ENCODE measurements around the gene ASB10.

ASB10 gene

DNA sequence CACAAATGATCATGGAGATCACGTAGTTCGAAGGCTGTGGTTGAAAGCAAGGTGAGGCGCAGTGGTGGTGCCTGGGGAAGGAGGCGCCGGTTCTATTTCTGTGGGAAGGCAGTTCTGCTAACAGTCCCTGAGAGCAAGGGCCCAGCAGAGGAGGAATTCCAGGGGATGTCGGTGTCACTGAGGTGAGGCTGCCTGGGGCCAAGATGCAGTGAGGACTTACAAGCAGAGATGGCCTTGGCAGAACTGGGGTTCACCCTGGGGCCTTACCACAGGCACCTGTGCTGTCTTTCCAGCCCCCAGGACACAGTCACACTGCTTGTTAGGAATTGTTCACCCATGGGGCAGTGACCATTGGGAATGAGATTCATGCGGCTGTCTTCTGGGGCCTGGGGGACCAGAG, 46.2 kb downstream of the ASB10 start:
- Histone ChIP-seq H3K27ac (ENCODE audit: low read depth, low read length, severe bottlenecking) (no peak overlapping the region), H3K36me3 (ENCODE audit: control insufficient read depth, insufficient read depth, low read length) (peaks cover 89% of the 10 kb centered on the region), H3K9me3 (ENCODE audit: control insufficient read depth, low read length) (no peaks in the 10 kb centered on the region), H3K4me1 (ENCODE audit: control insufficient read depth, insufficient read depth, low read length, poor library complexity, severe bottlenecking) (peaks cover 10% of the 10 kb centered on the region), H3K4me3 (ENCODE audit: extremely low read depth, insufficient read depth, low read length, poor library complexity, severe bottlenecking) (no peak overlapping the region)
- WGBS, 2 experiments (ENCODE audit: insufficient coverage in 2 of 2): 90 to 97% methylated on average over 5 to 7 of the region's 7 CpGs

DNA sequence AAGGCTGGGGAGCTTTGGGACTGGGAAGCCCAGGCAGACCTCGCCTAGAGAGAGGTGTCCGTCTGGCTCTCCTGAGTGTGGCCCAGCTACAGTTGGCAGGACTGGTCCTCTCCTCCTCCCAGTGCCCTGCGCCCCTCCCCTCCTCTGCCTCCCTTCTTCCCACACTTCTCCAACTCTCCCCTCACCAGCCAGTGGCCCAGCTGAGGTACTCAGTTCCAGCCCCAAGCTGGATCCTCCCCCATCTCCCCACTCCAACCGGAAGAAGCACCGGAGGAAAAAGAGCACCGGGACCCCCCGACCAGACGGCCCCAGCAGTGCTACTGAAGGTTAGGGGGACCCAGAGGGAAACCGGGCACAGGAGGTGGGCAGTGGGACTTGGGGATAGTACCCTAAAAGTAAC, 47.3 kb downstream of the ASB10 start:
- no peak overlapping the region for H3K27ac ChIP-seq (ENCODE audit: low read depth, low read length, severe bottlenecking)
- 93 to 100% methylated on average over 2 to 3 of the region's 9 CpGs for WGBS, 2 experiments (ENCODE audit: insufficient coverage in 2 of 2)
- peaks cover 92% of the 10 kb centered on the region for H3K36me3 ChIP-seq (ENCODE audit: control insufficient read depth, insufficient read depth, low read length)
- no peak overlapping the region for H3K4me3 ChIP-seq (ENCODE audit: extremely low read depth, insufficient read depth, low read length, poor library complexity, severe bottlenecking)
- H3K4me1 ChIP-seq (ENCODE audit: control insufficient read depth, insufficient read depth, low read length, poor library complexity, severe bottlenecking): peaks cover 10% of the 10 kb centered on the region
- H3K9me3 ChIP-seq (ENCODE audit: control insufficient read depth, low read length): no peaks in the 10 kb centered on the region

DNA sequence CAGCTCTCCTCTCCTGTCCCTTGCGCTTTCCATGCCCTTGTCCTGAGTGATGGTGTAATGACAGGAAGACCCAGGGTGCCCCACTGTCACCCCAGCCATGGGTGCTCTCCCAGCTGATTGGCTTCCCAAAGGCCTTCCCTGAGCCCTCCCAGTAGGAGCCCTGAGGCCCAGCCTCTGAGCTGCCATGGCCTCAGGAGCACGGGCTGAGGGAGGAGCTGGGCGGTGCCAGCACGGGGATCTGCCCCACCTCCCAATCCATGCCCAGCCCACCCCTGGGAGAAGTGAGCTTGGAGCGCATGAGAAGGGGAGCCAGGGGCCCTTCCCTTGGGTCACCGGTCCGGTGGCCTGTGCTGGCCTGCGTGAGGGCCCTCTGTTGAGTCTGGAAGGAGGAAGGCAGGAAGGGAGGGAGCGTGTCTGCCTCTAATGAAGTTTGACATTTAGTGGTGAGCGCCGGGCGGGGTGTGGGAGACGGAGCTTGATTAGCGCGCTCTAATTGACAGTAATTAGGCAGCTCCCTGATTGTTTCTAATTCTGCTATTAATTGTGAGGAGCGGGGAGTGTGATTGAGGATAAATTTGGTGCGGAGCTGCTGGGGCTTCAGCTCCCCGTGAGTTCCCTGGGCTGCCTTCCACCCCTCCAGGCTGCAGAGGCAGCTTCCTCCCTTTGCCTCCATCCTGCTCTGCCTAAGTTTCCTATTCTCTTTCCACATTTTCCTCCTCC, 47.8 kb downstream of the ASB10 start:
- no peak overlapping the region for H3K27ac ChIP-seq (ENCODE audit: low read depth, low read length, severe bottlenecking)
- no peaks in the 10 kb centered on the region for H3K9me3 ChIP-seq (ENCODE audit: control insufficient read depth, low read length)
- WGBS, 2 experiments (ENCODE audit: insufficient coverage in 2 of 2): 80 to 83% methylated on average over 3 to 14 of the region's 18 CpGs
- H3K36me3 ChIP-seq (ENCODE audit: control insufficient read depth, insufficient read depth, low read length): peaks cover 92% of the 10 kb centered on the region
- H3K4me3 ChIP-seq (ENCODE audit: extremely low read depth, insufficient read depth, low read length, poor library complexity, severe bottlenecking): no peak overlapping the region
- H3K4me1 ChIP-seq (ENCODE audit: control insufficient read depth, insufficient read depth, low read length, poor library complexity, severe bottlenecking): peaks cover 10% of the 10 kb centered on the region

DNA sequence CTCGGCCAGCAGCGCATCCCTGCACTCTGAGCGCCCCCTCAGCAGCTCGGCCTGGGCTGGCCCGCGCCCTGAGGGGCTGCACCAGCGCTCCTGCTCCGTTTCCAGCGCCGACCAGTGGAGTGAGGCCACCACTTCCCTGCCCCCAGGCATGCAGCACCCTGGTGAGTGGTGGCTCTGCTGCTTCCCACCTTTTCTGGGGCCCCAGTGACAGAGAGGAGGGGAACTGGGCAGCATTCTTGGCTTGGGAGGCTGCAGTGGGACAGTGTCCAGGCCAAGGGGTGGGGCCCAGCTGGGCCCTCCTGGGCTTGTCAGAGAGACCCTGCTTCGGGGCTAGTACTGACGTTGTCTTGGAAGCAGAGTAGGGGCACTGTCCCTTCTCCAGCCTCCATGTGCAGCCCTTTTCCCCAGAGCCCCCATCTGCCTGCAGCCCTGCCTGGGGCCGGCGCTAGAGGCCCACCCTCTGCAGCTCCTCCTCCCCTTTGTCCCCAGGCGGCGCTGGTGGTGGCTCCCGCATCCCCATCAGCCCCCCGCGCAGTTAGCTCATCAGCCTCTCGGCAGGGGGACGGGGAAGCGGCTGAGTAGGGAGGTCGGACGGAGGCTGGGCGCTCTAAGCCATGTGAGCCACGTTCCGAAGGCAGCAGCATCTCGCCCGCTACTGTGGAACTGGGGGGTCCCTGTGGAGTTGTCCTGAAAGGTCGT, 48.7 kb downstream of the ASB10 start:
- WGBS, 2 experiments (ENCODE audit: insufficient coverage in 2 of 2): 55 to 56% methylated on average over 15 to 24 of the region's 30 CpGs
- Histone ChIP-seq H3K4me1 (ENCODE audit: control insufficient read depth, insufficient read depth, low read length, poor library complexity, severe bottlenecking) (peaks cover 10% of the 10 kb centered on the region), H3K9me3 (ENCODE audit: control insufficient read depth, low read length) (no peaks in the 10 kb centered on the region), H3K36me3 (ENCODE audit: control insufficient read depth, insufficient read depth, low read length) (peaks cover 92% of the 10 kb centered on the region), H3K27ac (ENCODE audit: low read depth, low read length, severe bottlenecking) (no peak overlapping the region), H3K4me3 (ENCODE audit: extremely low read depth, insufficient read depth, low read length, poor library complexity, severe bottlenecking) (no peak overlapping the region)

DNA sequence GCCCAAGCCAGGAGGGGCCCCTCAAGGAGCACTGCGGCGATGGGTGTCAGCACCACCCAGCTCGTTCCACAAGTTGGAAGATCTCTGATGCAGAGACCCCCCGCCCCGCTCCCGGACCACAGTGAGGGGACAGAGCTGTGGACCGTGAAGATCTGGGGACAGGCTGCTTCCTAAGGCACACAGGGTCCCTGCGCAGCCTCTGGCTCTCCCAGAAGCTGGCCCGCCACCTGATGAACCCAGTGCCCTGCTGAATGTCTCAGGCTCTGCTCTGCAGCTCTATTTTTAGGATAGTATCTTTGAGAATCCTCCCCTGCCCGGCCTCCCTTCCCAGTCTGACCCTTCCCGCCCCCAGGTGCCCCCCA, 49.3 kb downstream of the ASB10 start:
- WGBS, 2 experiments (ENCODE audit: insufficient coverage in 2 of 2): 74 to 83% methylated on average over 7 to 11 of the region's 11 CpGs
- no peaks in the 10 kb centered on the region for H3K9me3 ChIP-seq (ENCODE audit: control insufficient read depth, low read length)
- H3K36me3 ChIP-seq (ENCODE audit: control insufficient read depth, insufficient read depth, low read length): peaks cover 91% of the 10 kb centered on the region
- peaks cover 10% of the 10 kb centered on the region for H3K4me1 ChIP-seq (ENCODE audit: control insufficient read depth, insufficient read depth, low read length, poor library complexity, severe bottlenecking)
- H3K27ac ChIP-seq (ENCODE audit: low read depth, low read length, severe bottlenecking): no peak overlapping the region
- H3K4me3 ChIP-seq (ENCODE audit: extremely low read depth, insufficient read depth, low read length, poor library complexity, severe bottlenecking): no peak overlapping the region

DNA sequence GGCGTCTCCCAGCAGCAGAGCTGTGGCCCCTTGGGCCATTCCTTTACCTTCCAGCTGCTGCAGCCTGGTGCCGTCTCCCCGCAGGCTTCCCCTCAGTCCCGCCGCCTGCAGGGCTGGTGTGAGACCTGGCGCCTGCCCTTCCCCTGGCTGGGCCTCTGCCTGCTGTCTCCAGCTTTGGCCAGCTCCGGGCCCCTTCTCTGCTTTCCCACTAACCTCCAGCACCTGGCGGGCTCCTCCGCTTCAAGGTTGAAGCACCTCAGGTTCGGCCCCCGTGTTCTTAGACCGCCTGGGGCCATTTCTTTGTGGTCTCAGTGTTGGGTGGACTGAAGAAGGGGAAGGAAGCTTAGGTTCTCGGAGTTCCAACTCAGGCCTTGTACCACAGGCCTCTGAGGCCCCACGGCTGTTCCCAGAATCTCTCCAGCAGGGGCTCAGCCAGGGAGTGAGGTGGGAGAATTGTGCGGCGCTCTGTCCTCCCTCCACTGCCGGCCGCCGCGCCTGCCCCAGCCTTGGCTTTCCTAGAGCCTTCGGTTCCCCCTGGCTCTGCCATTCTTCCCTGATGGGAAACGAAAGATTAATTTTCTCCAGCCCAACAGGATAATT, 49.9 kb downstream of the ASB10 start:
- Histone ChIP-seq H3K4me3 (ENCODE audit: extremely low read depth, insufficient read depth, low read length, poor library complexity, severe bottlenecking) (no peak overlapping the region), H3K4me1 (ENCODE audit: control insufficient read depth, insufficient read depth, low read length, poor library complexity, severe bottlenecking) (peaks cover 10% of the 10 kb centered on the region), H3K36me3 (ENCODE audit: control insufficient read depth, insufficient read depth, low read length) (peaks cover 91% of the 10 kb centered on the region), H3K9me3 (ENCODE audit: control insufficient read depth, low read length) (no peaks in the 10 kb centered on the region), H3K27ac (ENCODE audit: low read depth, low read length, severe bottlenecking) (no peak overlapping the region)
- WGBS, 2 experiments (ENCODE audit: insufficient coverage in 2 of 2): 73 to 80% methylated on average over 14 to 16 of the region's 22 CpGs

DNA sequence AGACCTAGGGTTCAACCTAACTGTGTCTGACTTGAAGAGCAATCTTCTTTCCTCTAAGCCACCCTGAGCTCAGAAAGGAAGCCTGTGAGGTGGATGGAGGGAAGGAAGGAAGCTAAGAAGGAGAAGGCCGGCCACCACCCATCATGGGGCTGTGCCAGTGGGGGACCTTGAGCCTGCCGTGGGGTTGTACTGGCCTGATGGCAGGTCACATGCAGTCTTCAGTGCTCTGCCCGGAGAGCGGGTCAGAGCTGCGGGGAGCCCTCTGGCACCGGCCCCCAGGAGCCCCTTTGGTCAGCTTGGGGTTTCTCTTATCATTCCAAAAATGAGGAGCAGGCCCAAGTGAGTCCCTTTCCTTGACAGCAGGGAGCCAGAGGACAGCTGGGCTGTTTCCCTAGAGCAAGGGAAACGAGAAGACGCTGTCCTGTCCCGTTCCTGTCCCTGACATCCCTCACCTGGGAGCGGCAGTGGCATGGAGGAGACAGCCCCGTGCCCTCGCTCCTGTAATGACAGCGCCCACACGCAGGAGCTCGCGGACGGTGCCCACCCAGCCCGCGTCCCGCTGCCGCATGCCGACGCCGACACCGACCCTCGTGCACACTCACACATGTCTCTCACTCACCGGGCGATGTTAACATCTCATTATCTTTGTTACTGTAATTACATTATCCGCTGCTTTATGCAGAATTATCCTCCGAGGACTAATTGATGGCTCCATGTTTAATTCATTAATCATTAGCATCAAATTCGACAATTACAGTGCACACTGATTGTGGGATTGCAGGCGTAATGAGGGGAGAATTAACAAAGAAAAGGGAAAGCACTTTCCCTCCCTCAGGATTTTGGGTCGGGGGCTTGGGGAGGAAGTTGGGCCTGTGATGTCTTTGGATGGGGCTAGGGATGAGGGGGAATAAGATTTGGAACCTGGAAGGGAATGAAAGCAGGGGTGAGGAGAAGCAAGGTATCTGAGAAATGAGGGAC, 50.9 kb downstream of the ASB10 start:
- peaks cover 91% of the 10 kb centered on the region for H3K36me3 ChIP-seq (ENCODE audit: control insufficient read depth, insufficient read depth, low read length)
- WGBS, 2 experiments (ENCODE audit: insufficient coverage in 2 of 2): 93 to 97% methylated on average over 26 to 31 of the region's 33 CpGs
- H3K4me1 ChIP-seq (ENCODE audit: control insufficient read depth, insufficient read depth, low read length, poor library complexity, severe bottlenecking): peaks cover 10% of the 10 kb centered on the region
- H3K9me3 ChIP-seq (ENCODE audit: control insufficient read depth, low read length): no peaks in the 10 kb centered on the region
- no peak overlapping the region for H3K27ac ChIP-seq (ENCODE audit: low read depth, low read length, severe bottlenecking)
- no peak overlapping the region for H3K4me3 ChIP-seq (ENCODE audit: extremely low read depth, insufficient read depth, low read length, poor library complexity, severe bottlenecking)

DNA sequence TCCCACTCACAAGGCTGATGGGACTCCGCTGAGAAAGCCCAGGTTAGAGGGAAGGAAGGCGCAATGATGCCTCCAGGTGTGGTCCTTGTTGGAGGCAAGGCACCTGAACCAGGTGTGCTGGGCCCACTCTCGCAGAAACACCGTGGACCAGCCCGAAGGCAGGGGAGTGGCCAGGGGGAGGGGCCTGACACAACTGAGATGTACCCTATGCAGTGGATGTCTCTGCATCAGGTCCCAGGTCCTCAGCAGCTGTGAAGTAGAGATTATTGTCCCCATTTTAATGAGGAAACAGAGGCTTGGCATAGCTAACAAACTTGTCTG, 51.6 kb downstream of the ASB10 start:
- WGBS, 2 experiments (ENCODE audit: insufficient coverage in 2 of 2): 92 to 96% methylated on average over 5 of the region's 5 CpGs
- H3K36me3 ChIP-seq (ENCODE audit: control insufficient read depth, insufficient read depth, low read length): peaks cover 91% of the 10 kb centered on the region
- H3K4me3 ChIP-seq (ENCODE audit: extremely low read depth, insufficient read depth, low read length, poor library complexity, severe bottlenecking): no peak overlapping the region

DNA sequence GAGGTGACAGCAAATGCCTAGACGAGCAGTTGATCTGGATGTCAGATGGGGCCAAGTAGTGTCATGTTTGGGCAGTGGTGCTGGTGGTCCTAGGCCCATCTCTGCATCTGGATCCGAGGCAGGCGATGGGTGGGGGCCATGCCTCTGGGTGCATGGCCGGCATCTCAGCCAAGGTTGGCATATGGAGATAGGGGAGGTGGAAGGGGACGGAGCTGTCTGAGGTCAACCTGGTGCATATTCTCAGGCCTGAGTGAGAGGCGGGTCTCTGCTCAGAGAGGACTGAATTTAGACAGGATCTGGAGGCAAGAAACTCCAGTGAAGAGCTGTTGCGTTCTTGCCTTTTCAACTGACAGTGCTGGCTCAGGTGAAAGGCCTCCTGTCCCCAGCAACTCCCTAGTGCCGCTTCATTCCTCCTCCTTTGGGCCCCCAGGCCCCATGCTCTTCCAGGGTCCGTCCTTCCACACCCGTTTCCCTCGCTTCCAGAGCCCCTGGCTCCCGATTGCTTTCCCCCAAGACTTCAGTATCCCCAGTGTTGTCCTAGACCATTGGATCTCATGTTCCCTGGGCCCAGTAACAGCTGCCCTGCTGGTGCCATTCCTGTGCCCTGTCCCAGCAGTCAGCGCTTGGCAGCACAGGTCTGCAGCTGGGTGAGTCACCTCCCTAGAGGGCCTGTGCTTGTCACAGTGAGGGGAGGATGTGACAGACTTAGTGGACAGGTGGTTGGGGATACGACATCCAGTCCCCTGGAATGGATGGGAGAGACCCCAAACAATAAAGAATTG, 52.1 kb downstream of the ASB10 start:
- H3K9me3 ChIP-seq (ENCODE audit: control insufficient read depth, low read length): no peaks in the 10 kb centered on the region
- H3K36me3 ChIP-seq (ENCODE audit: control insufficient read depth, insufficient read depth, low read length): peaks cover 91% of the 10 kb centered on the region
- H3K4me1 ChIP-seq (ENCODE audit: control insufficient read depth, insufficient read depth, low read length, poor library complexity, severe bottlenecking): peaks cover 10% of the 10 kb centered on the region
- 95 to 98% methylated on average over 12 to 13 of the region's 14 CpGs for WGBS, 2 experiments (ENCODE audit: insufficient coverage in 2 of 2)
- no peak overlapping the region for H3K4me3 ChIP-seq (ENCODE audit: extremely low read depth, insufficient read depth, low read length, poor library complexity, severe bottlenecking)
- H3K27ac ChIP-seq (ENCODE audit: low read depth, low read length, severe bottlenecking): no peak overlapping the region

More for the DNA sequence above, 51.6 kb downstream of the ASB10 start:
- H3K4me1 ChIP-seq (ENCODE audit: control insufficient read depth, insufficient read depth, low read length, poor library complexity, severe bottlenecking): peaks cover 10% of the 10 kb centered on the region
- no peak overlapping the region for H3K27ac ChIP-seq (ENCODE audit: low read depth, low read length, severe bottlenecking)
- no peaks in the 10 kb centered on the region for H3K9me3 ChIP-seq (ENCODE audit: control insufficient read depth, low read length)

Data from mesodermal cell (in vitro differentiated cells).